ENCODE measurements around the gene LRRC37A2. TPM values are rescaled to one million over a fixed set of nuclear protein-coding genes. Genes with fewer than 3 reads are reported as not detected.
"Not testable (repeated sequence)": the region's sequence is repeated elsewhere in the genome, so short reads cannot be mapped to it uniquely, and the experiment has no call there.

The LRRC37A2 gene
- total RNA-seq, 4 donors from 2014 or later, result 7.7 to 18.3 (median 11.4) TPM

- DNase-seq (ENCODE audit: low spot score), result not testable (repeated sequence)
- ATAC-seq (ENCODE audit: low FRiP score), result peak; percentile 95
These were observed 78.2 kb downstream of the LRRC37A2 start, which contains the start of gene NSF for GRCh38 chr17:46590157-46591146. TSS of gene NSF (plus strand) at chr17:46590669. CDS start at chr17:46590776, 107 bp downstream.

DNA sequence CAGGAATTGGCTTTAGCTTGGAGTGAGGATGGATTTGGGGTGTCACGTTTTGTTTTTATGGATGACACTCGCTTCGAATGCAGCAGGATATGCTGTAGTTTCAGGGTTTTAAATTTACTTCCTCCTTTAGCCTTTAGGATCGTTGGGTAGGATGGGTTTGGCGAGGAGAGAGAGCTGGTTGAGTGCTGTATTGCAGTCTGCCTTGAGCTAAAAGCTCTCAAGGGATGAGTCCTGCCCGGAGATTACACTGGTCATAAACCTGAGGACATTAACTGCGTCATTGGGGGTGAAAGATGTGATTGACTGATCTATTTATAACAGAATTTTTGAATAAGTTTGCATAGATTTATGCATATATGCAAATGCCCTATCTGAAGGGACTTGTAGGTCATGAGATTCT is 79.1 kb downstream of the LRRC37A2 start:
- not testable (repeated sequence) for ATAC-seq (ENCODE audit: low FRiP score); DNase-seq (ENCODE audit: low spot score)

- ATAC-seq (ENCODE audit: low FRiP score); DNase-seq (ENCODE audit: low spot score): not testable (repeated sequence)
These were observed 86.2 kb downstream of the LRRC37A2 start for GRCh38 chr17:46598344-46598931.

DNA sequence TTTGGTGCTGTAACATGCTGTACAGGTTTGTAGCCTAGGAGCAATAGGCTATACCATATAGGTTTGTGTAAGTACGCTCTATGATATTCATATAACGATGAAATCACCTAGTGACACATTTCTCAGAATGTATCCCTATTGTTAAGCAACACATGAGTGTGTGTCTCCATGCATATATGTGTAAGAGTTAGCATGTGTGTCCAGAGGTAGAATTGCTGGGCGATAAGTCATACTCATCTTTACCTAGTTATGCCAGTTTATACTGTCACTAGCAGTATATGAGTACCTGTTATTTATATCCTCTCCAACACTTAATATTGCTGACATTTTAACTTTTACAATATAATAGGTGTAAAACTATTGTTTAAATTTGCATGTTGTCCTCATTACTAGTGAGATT is 88.5 kb downstream of the LRRC37A2 start:
- not testable (repeated sequence) for ATAC-seq (ENCODE audit: low FRiP score); DNase-seq (ENCODE audit: low spot score)

DNA sequence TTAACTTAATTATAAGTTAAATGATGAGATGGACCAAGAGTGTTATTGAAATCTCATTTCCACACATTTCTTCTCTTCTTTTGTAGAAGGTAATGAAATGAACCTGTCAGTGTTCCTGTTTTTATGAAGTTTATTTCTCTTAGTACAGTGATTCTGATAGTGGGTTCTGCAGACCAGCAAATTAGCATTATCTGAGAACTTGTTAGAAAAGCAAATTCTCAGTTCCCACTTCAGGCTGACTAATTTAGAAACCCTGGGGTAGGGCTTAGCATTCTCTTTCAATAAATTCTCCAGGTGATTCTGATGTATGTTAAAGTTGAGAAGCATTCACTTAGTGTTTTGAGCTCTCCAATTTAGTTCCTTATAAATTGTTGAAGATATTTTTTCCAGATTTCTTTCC is 90.9 kb downstream of the LRRC37A2 start:
- DNase-seq (ENCODE audit: low spot score); ATAC-seq (ENCODE audit: low FRiP score): not testable (repeated sequence)

Small RNA genes within 50 kb of the gene (small RNA-seq; reads per million reads assigned to genes)
- not detected for gene RN7SL199P

Other genes with a start within 250 kb of the LRRC37A2 start
- gene LRRC37A, start 217.3 kb upstream of the LRRC37A2 start, total RNA-seq, result 1 to 10 TPM; 1.6 to 4.2 (median 2.2) TPM
- gene ARL17B, start 150.7 kb upstream of the LRRC37A2 start, total RNA-seq, result 10 to 100 TPM in 2 of 4 donors, 1 to 10 TPM in 2; 7.0 to 19.4 (median 10.7) TPM
- gene ARL17A, start 67.2 kb downstream of the LRRC37A2 start, total RNA-seq, result 10 to 100 TPM in 1 of 4 donors, 1 to 10 TPM in 3; 5.3 to 15.3 (median 9.6) TPM
- 10 to 100 TPM; 19.9 to 23.8 (median 21.8) TPM for gene NSF, start 78.2 kb downstream of the LRRC37A2 start, total RNA-seq

Measured in omental fat pad (tissue), 4 donors.